Mesothelial cell of epicardium (in vitro differentiated cells): ENCODE data around the gene ADCYAP1R1. TPM values are rescaled to one million over a fixed set of nuclear protein-coding genes. Genes with fewer than 3 reads are reported as not detected.
A peak's percentile ranks its signal among the peaks of the same experiment; 100 is the strongest.

Experiments
- DNase-seq, 2 experiments: peaks; one replicate each; pipeline ENCODE4 v3.0.0; 2021; ENCODE audit warnings: low spot score in 2 of 2; ENCODE audit not compliant: unreplicated experiment in 2 of 2
- H3K27ac Mint-ChIP-seq: 2 replicates; pipeline ENCODE4 v1.8.0; 2021; ENCODE audit warnings: mixed read lengths
- H3K27me3 Mint-ChIP-seq: 2 replicates; pipeline ENCODE4 v1.8.0; 2021; ENCODE audit warnings: low read depth, mixed read lengths
- H3K36me3 Mint-ChIP-seq: 2 replicates; pipeline ENCODE4 v1.8.0; 2021; ENCODE audit warnings: mixed read lengths
- H3K4me1 Mint-ChIP-seq: 2 replicates; pipeline ENCODE4 v1.8.0; 2021; ENCODE audit warnings: mixed read lengths
- H3K4me3 Mint-ChIP-seq: 2 replicates; pipeline ENCODE4 v1.8.0; 2021; ENCODE audit warnings: mild to moderate bottlenecking, moderate library complexity, mixed read lengths
- H3K9me3 Mint-ChIP-seq: 2 replicates; pipeline ENCODE4 v1.8.0; 2021; ENCODE audit warnings: mixed read lengths
- CTCF ChIP-seq: fragments of 200-600 bp; sonication (generic); IDR thresholded peaks from one replicate; pipeline ENCODE4 v1.5.0; 2021; ENCODE audit warnings: antibody characterized with exemption; ENCODE audit not compliant: unreplicated experiment
- total RNA-seq: library from RNA; stranded (reverse); gene quantifications from 3 replicates; pipeline ENCODE4 v1.2.1, GENCODE V29; 2021

The ADCYAP1R1 gene
- total RNA-seq, 1 donor from 2014 or later, result 0.36 TPM

- Mint-ChIP-seq H3K4me3 (no peak overlapping the region), H3K27me3 (peaks cover 63% of the 10 kb centered on the region), H3K4me1 (peaks cover 2% of the 10 kb centered on the region), H3K9me3 (no peaks in the 10 kb centered on the region), H3K27ac (no peak overlapping the region), H3K36me3 (no peaks in the 10 kb centered on the region)
- DNase-seq, result no peak
- no peak for TF ChIP-seq CTCF
Measured at GRCh38 chr7:31080763-31081162, 28.7 kb downstream of the ADCYAP1R1 start.

GRCh38 chr7:31082017-31082416 is 29.9 kb downstream of the ADCYAP1R1 start:
- no peak overlapping the region for H3K27ac Mint-ChIP-seq
- H3K4me1 Mint-ChIP-seq, result peaks cover 2% of the 10 kb centered on the region
- no peak for TF ChIP-seq CTCF
- H3K4me3 Mint-ChIP-seq, result no peak overlapping the region
- H3K9me3 Mint-ChIP-seq, result no peaks in the 10 kb centered on the region
- no peak for DNase-seq
- H3K36me3 Mint-ChIP-seq, result no peaks in the 10 kb centered on the region
- peaks cover 68% of the 10 kb centered on the region for H3K27me3 Mint-ChIP-seq

DNA sequence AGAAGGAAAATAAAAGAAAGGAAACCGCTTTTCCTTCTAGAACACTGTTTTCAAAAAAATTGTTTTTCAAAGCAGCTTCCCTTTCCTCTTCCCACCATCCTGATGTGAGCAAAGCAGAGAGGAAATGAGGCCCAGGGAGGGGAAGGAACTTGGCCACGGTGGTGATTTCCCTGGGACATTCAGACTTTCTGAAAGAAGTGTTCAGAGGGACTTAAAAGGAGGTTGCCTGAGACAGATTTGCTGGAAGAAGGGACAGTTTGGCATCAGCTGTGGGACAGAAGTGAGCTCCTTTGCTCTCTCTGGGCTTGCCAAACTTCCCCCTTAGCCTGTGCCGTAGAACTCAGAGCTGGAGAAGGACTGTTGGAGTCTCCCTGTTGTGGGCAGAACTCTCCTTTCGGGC is 30.3 kb downstream of the ADCYAP1R1 start:
- Mint-ChIP-seq H3K4me3 (no peak overlapping the region), H3K9me3 (no peaks in the 10 kb centered on the region), H3K4me1 (peaks cover 2% of the 10 kb centered on the region), H3K27me3 (peaks cover 70% of the 10 kb centered on the region), H3K27ac (peak overlapping the region; percentile 54), H3K36me3 (no peaks in the 10 kb centered on the region)
- no peak for DNase-seq
- TF ChIP-seq CTCF, result no peak

- Mint-ChIP-seq H3K27ac (no peak overlapping the region), H3K27me3 (peaks cover 76% of the 10 kb centered on the region), H3K4me3 (no peak overlapping the region), H3K9me3 (no peaks in the 10 kb centered on the region), H3K4me1 (peaks cover 2% of the 10 kb centered on the region), H3K36me3 (no peaks in the 10 kb centered on the region)
- no peak for TF ChIP-seq CTCF
- no peak for DNase-seq
Measured at GRCh38 chr7:31083210-31083786, 31.2 kb downstream of the ADCYAP1R1 start.

DNA sequence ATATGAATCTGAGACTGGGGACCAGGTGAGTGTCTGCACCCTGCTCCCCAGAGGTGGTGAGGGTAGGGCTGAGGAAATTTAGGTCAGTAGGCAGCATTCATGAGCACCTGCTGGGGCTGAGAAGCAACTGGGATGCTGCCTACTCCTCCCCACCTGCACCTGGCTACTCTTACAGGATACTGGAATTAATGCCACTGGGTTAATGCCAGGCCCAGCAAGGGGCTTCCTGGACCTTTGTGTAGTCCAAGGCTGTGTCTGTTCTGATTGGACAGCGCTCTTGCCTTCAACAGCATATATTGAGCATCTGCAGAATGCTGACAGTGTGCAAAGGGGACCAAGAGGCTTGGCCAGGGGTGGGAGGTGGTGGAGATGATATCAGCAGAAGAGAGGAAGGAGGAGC is 32.1 kb downstream of the ADCYAP1R1 start:
- Mint-ChIP-seq H3K36me3 (no peaks in the 10 kb centered on the region), H3K27me3 (peaks cover 76% of the 10 kb centered on the region), H3K27ac (no peak overlapping the region), H3K4me1 (peaks cover 2% of the 10 kb centered on the region), H3K4me3 (no peak overlapping the region), H3K9me3 (no peaks in the 10 kb centered on the region)
- no peak for DNase-seq
- TF ChIP-seq CTCF, result no peak

DNA sequence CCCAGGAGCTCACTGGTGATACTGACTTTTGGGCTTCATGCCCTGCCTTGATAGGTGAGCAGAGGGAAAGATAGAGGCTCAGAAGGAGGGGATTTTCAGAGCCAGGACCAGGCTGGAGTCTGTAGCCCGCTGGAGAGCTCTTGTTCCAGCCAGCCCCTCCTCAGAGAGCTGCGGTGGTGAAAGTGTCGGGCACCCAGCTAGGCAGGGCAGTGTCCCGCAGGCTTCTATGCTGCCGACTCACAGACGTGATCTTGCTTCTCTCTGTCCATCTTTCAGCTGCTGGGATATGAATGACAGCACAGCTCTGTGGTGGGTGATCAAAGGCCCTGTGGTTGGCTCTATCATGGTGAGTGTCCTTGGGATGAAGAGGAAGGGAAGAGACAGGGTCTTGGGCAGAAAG is 35.2 kb downstream of the ADCYAP1R1 start:
- Mint-ChIP-seq H3K27me3 (peaks cover 70% of the 10 kb centered on the region), H3K27ac (no peak overlapping the region), H3K4me1 (peaks cover 2% of the 10 kb centered on the region), H3K36me3 (no peaks in the 10 kb centered on the region), H3K4me3 (no peak overlapping the region), H3K9me3 (no peaks in the 10 kb centered on the region)
- no peak for TF ChIP-seq CTCF
- DNase-seq, result no peak
